Stimulated activated CD8-positive, alpha-beta memory T cell treated with anti-CD3 and anti-CD28 coated beads, Interleukin-7, amount 100 ng/mL, for 4 hours (primary cell): ENCODE results near the gene TMEM190.
"Not testable (repeated sequence)": the region's sequence is repeated elsewhere in the genome, so short reads cannot be mapped to it uniquely, and the experiment has no call there.

ENCODE experiments used
- DNase-seq, 2 donors: peaks; one replicate each; pipeline ENCODE4 v3.0.0-alpha.2; 2020; ENCODE audit warnings: low read depth in 2 of 2

Gene TMEM190

DNA sequence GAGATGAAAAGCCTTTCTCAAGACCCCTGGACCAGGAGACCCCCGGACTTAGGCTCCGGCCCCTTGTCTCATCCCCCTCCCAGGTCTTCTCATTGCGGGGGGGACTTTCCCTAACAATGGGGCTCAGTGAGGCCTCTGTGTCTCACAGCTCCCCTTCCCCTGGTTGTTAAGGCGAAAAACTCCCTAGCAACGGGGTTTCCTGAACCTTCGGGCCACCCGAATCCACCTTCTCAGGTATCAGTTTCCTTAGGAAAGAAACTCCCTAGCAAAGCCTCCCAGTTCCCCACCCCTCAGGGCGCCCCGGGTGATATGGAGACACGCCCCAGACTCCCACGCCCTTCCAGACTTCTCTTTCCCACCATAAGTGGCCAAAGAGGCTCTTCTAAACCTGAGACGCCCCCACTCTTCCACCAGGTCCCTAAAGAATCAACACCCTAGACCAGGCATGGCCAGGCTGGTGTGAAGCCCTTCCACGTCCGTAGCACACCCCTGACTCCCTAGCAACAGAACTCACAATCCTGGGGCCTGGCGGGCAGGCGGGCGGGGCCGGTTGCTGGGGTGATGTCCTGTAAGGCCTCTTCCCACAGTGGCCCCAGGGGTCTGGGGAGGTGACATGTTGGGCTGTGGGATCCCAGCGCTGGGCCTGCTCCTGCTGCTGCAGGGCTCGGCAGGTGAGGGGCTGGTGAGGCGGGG, at the start of gene TMEM190:
TMEM190 (plus strand) TSS at position 586 of the 693 bp plus-strand sequence; CDS start at position 614, 28 bp downstream.
- DNase-seq: no peak

DNA sequence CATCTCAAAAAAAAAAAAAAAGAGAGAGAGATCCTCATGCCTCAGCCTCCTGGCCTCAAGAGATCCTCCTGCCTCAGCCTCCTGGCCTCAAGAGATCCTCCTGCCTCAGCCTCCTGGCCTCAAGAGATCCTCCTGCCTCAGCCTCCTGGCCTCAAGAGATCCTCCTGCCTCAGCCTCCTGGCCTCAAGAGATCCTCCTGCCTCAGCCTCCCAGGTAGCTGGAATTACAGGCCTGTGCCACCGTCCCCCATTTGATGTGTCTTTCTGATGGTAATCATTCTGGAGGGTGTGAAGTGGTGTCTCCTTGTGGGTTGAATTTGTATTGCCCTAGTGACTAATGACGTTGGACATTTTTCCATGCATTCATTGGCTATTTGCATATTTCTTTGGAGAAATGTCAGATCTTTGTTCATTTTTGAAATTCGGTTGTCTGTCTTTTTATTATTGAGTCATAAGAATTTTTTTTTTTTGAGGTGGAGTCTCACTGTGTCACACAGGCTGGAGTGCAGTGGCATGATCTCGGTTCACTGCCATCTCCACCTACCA, 47.8 kb upstream of the TMEM190 start:
- not testable (repeated sequence) for DNase-seq

DNA sequence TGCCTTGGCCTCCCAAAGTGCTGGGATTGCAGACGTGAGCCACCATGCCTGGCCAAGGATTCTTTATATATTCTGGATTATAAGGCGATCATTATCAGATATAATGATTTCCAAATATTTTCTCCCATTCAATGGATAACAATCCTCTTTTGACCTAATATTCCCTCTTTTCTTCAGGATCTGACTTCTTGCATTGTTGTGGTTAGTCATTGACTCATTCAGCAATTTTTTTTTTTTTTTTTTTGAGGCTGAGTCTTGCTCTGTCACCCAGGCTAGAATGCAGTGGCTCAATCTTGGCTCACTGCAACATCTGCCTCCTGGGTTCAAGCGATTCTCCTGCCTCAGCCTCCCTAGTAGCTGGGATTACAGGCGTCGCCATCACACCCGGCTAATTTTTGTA, 46.8 kb upstream of the TMEM190 start:
- DNase-seq: not testable (repeated sequence)

DNA sequence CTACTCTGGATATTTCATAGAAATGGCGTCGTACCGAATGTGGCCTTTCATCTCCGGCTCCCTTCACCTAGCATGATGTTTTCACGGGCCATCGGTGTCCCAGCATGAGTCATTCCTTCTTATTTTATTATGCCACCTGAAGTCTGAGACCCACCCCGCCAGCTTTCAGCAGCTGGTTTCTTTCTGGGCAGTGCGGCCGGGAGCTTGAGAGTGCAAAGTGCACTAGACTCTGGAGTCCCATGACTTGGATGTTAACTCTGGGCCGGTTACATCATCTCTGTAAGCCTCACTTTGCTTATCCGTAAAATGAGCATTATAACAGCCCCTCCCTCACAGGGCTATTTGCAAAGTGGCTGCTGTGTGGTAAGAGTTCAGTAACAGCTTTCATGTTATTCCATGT, 42.8 kb upstream of the TMEM190 start:
- DNase-seq: no peak

DNA sequence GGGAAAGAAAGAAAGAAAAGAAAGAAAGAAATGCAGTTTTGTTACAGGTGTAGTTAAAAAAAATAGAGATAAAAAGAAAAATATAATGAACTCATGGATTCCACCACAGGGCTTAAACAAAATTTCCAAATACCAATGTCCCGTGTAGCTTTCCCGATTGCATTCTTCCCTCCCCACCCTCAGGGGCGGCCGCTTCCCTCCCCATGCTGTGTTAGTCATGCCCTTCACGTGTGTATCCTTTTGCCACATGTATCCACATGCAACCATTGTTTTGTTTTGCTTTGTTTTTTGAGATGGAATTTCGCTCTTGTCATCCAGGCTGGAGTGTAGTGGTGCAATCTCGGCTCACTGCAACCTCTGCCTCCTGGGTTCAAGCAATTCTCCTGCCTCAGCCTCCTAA, 40.5 kb upstream of the TMEM190 start:
- DNase-seq: no peak

DNA sequence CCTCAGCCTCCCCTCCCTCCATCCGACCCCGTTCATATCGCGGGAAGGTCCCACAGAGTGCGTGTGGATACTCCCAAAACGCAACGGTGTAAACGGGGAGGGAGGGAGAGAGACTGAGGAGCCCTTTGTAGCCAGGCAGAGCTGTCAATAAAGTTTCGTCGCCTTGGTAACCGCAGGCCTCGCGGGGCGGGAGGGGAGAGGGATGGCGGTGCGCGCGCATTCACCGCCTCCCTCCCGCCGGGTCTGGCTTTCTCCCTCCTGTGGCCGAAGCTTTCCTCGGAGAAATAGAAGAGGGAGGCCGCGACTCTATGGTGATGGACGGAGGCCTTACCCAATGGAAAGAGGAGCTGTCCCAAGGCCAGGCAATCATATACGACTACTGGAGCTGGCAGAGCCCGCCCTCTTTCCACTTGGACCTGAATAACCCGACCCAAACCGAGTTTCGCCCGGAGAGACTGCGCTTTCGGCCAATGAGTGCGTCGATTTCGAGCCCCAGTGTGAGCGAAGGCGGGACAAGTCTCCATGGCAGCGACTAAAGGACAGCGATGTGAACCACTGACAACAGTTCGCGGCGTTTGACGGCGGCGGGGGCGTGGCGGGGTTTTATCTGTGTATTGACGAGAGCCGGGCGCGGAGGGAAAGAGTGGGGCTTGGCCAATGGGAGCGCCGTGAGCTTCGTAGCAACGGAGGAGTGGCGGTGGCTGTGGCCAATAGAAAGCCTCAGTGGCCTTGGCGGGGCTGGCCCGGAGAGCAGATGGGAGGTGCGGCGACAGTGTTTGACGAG, 37.3 kb upstream of the TMEM190 start, which contains the start of gene KMT5C:
KMT5C (plus strand) TSS at position 772 of the 784 bp plus-strand sequence. CDS start 2,061 bp downstream, outside the sequence.
- DNase-seq: peak; percentile 100

DNA sequence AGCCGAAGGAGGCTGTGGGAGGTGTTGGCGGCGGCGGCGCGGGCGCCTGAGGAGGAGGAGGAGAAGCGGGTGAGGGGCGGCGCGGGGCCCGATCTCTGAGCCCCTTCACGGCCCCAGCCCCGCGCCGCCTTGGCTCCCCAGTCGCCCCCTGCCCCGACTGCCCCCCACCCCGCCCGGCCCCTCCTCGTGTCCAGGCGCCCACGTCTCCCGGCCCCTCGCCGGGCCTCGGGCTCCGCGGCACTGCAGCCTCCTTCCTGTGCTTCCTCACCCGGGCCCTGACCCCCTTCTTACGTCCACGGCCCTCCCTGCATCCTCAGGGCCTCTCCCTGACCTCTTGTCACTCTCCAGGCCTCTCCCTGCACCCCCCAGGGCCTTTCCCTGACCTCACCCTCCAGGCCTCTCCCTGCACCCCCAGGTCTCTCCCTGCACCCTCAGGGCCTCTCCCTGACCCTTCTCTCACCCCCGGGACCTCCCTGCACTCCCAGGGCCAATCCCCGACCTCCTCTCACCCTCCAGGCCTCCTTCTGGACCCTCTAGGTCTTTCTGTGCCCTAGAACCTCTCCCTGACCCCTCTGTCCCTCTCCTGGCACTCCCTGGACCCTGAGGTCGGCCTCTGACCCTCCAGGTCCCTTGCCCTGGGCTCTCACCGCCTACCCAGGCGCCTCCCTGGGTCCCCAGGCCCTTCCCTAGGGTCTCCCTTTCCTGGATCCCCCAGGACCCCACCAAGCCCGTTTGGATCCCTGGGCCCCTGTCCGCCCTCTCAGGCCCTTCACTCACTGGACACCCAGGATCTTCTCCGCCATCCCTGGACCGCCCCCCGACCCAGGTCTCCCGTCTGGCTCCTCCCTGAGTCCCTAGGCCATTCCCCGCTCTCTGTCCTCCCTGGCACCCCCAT, 36.5 kb upstream of the TMEM190 start:
- no peak for DNase-seq

DNA sequence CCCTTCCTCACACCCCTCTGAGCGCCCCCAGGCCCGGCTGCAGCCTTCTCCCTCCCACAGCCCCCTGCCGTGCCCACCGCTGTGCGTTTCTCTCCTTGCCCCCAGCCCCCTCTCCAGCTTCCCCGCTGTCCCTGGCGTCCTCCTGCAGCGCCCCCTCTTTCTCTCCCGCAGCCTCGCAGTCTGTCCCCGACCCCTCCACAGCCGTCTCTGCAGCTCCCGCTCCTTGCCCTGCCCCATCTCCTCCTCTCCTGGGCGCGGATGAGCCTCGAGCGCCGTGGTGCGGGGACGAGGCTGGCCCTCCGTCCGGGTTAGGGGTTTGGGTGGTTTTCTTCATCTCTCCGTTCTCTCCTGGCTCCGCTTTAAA, 35.9 kb upstream of the TMEM190 start:
- no peak for DNase-seq

DNA sequence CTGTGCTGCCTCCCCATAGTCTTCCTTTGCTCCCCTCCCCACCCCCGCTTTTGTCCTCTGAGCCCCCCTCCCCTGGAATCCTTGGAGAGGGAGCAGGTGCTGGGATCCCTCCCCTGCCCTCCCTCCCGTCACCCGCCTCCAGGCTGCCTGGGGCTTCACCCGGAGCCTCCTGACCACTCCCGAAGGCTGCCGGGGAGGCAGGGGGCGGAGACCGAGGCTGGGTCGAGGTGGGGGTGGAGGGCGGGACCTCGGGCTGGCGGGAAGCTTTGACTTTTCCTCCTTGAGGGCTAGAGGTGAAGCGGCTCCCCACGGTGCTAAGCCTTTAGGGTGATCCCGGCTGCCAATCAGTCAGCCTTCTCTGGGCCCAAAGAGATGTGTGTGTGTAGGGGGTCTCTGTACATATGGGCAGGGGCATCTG, 35.4 kb upstream of the TMEM190 start:
- peak; percentile 17 to 30 for DNase-seq

DNA sequence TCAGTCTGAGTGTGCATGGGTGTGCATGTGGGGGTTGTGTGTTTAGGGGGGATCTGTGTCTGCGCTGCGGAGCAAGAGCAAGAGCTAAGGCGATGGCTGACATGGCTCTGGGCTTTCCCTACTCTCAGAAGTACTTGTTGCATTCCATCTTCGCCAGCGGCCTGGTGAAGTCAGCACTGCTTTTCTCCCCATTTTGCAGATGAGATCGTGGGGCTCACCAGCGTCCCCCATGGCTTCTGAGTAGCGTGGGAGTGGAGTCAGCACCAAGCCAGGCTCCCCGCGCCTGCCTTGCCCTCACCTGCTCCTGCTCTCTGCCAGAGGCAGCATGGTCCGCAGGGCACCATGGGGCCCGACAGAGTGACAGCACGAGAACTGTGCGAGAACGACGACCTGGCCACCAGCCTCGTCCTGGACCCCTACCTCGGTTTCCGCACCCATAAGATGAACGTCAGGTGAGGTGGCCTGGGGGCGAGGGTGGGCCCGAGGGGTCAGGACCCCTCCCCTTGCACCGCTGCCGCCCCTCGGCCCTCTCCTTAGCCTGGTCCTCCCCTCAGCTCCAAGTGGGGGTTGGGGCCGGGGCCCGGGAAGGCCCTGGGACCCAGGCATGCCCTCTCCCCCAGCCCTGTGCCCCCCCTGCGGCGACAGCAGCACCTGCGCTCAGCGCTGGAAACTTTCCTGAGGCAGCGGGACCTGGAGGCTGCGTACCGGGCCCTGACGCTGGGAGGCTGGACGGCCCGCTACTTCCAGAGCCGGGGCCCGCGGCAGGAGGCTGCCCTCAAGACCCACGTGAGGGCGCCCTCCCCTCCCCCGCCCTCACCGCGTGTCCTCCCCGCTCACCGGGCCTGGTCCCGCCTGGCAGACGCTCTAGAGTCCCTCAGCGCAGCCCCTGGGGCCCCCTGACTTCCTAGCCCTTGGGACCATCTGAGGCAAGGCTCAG, 34.8 kb upstream of the TMEM190 start:
- no peak for DNase-seq

DNA sequence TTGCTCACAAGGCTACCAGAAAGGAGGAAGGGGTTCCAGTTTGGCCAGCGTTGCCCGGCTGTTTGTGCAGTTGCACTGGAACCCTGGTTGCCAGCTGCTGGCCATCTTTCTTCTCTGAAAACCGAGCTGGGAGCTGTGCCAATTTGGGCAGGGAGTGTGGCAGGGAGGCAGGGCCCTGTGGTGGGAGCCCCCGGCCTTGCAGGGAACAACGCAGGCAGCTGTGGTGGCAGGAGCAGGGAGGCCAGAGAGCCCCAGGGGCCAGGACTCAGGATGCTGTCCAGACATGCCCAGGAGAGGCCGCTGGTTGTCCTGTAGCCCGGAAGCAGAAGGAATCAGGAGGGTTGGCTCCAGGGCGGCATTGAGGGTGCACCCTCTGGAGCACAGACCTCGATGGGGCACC, 32.2 kb upstream of the TMEM190 start:
- DNase-seq: no peak

DNA sequence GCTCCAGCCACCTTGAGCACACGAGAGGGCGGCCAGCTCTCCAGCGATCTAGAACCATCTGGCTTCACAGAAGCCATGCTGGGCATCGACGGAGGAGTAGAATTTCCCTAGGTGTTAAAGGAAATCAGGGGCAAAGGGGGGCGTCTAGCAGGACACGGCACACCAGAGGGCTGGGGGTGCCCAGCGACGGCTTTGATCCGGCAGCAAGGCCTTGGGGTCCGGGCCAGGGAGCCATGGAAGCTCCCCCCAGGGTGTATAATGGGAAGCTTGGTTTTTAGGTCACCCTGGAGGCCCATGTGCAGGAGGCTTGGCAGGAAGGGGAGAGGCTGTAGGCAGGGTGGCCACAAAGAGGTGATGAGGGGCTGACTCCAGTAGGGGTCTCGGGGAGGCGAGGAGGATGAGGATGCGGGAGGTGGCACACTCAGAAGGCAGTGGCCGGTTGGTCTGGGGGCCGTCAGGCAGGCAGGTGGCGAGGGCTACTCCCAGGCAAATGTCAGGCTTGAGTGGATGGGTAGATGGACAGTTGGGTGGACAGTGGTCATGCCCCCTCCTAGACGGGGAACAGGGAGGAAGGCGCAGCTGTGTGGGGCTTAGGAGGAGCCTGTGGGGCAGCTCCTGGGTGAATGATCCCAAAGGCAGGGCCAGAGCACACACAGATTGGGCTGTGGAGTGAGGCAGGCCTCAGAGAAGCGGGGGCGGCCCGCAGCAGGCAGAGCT, 31.4 kb upstream of the TMEM190 start:
- no peak for DNase-seq

DNA sequence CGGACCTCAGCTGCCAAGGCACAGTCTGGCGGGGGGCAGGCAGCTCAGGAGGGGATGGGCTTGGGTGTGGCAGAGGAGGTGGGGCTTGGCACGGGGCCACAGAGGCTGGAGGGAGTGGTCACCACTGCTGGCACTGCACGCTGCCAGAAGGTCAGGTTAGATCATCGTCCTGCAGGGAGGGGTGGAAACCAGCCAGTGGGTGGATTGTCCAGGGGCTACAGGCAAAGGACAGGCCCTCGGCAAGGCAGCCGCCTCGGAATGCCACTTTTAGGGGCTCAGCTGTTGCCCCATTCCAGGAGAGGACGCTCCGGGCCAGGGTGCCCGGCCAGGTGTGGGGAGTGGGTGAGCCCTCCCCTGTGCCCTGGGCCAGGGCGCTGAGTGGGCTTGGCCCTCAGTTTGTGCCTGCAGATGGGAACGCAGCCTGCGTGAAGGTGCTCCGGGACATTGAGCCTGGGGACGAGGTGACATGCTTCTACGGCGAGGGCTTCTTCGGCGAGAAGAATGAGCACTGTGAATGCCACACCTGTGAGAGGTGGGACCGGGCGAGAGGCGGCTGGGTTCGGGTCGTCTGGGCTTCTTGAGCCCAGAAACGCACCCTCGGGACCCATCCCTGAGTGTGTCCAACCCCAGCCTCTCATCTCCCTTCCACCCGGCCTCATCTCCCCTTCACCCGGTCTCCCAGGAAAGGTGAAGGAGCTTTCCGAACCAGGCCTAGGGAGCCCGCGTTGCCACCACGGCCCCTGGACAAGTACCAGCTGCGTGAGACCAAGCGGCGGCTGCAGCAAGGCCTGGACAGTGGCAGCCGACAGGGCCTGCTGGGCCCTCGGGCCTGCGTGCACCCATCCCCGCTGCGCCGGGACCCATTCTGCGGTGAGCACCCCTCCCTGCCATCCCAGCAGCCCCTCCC, 30.6 kb upstream of the TMEM190 start:
- DNase-seq: no peak

DNA sequence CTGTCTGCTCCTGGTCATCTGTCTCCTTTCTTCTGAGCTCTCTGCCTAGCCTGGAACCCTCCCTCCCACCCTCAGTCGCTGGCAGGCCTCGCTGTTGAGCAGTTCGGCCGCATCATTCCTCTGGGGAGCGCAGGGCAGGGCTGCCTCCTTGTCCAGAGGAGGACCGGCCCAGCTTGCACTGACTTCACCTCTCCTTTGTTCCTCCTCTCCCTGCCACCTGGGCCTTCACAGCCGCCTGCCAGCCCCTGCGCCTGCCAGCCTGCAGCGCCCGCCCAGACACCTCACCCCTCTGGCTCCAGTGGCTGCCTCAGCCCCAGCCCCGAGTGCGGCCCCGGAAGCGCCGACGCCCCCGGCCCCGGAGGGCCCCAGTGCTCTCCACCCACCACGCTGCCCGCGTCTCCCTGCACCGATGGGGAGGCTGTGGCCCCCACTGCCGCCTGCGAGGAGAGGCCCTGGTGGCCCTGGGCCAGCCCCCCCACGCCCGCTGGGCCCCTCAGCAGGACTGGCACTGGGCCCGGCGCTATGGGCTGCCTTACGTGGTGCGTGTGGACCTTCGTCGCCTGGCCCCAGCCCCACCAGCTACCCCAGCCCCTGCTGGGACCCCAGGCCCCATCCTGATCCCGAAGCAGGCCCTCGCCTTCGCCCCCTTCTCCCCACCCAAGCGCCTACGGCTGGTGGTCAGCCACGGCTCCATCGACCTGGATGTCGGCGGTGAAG, 29.7 kb upstream of the TMEM190 start:
- no peak for DNase-seq

DNA sequence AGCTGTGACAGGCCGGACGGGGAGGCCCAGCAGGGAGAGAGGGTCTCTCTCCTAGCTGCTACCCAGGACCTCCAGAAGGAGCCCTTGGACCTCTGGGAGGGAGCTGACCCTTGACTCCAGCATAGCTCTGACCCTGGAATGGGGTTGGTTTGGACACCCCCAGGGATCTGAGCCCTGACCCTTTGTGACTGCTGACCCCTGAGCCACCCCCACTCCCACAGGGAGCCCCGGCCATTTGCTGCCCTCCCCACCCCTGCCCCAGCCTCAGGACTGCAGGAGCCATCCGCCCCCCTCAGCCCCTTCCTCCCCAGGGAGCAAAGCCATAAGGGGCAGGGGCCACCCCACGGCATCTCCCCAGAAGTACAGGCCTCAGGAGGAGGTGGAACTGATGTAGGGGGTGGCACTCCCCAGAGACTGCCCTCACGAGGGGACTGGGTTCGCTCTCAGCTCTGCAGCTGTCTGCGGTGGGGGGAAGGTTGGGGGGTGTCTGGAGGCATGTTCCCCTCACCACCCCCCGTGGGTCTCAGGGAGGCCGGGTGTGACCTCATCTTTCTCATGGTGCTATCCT, 29.1 kb upstream of the TMEM190 start:
- DNase-seq: no peak

DNA sequence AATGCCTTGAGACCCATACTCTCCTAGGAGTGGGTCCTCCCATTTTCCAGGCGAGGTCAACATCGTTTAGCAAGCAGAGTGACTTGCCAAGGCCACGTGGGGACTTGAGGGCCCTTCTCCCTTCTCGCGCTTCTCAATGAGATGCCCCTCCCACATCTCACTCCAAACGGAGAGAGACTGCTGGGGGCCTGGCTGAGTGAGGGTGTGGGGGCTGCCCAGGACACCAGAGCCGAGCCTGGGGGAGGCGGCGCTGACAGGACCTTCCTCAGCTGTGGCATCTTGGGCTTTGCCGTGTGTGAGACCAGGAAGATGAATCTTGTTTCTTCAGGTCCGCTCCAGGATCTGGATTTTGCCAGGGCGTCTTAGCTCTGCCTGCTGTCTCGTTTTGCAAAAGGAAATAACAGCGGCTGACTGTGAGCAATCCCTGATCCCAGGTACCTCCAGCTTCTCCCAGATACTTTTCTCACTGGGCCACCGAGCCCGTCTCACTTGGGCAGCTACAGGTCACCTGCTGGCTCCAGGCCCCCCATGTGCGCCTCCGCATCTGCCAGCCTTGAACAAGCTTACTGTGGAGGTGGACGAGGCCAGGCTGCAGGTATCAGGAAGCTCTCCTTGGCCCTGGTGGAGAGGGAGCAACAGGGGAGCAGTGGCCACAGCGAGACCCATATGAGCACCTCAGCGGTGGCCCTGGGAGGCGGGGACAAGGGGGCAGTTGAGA, 28.1 kb upstream of the TMEM190 start:
- no peak for DNase-seq

DNA sequence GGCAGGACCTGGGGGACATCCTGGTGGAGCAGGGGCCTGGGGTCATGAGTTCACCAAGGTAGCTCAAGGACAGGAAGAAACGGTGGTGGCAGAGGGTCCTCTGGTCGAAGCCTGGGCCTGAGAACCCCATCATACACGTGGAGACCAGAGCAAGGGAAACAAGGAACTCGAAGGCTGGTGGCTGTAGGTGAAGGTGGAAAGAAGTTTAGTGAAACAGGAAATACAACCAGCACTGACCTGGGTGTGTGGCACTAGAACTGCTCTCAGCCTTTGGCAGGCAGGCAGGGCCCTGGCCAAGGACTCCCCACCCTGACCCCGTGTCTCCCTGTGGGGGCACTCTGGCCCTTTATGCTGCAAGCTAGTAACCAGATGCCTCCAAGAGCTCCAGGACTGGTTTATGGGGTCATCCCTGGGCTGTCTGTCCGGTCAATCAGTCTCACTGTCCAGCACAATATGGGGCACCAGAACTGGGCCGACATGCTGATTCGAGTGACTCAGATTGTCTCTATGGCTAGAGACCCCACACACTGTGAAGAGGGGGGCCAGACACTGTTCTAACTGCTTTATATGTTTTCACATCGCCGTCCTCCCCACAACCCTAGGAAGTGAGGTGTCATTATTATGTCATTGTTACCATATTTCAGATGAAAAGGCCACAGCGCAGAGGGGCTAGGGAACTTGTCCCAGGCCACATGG, 25.9 kb upstream of the TMEM190 start:
- DNase-seq: no peak
